SKM-1 (cell line): ENCODE measurements around the gene ACKR2.

Experiments used
- DNase-seq: peaks from one replicate; lab custom pipeline; 2025; ENCODE audit not compliant: unreplicated experiment; lab: John Stamatoyannopoulos, UW

Gene ACKR2

GRCh38 chr3:42884324-42884723 is 75.1 kb downstream of the ACKR2 start:
- no peak for DNase-seq

- DNase-seq: no peak
These were observed 77.1 kb downstream of the ACKR2 start for GRCh38 chr3:42886294-42886822.

GRCh38 chr3:42887084-42887483 is 77.8 kb downstream of the ACKR2 start:
- no peak for DNase-seq

- DNase-seq: no peak
These were observed 81.8 kb downstream of the ACKR2 start for GRCh38 chr3:42891042-42891441.

- no peak for DNase-seq
These were observed 82.9 kb downstream of the ACKR2 start for GRCh38 chr3:42892169-42892568.

- no peak for DNase-seq
These were observed 83.6 kb downstream of the ACKR2 start for GRCh38 chr3:42892807-42893206.

GRCh38 chr3:42894698-42895579 is 85.7 kb downstream of the ACKR2 start:
- no peak for DNase-seq

GRCh38 chr3:42895580-42895868 is 86.3 kb downstream of the ACKR2 start:
- no peak for DNase-seq

- DNase-seq: no peak
These were observed 89.8 kb downstream of the ACKR2 start for GRCh38 chr3:42898896-42899675.

GRCh38 chr3:42900226-42901072 is 91.2 kb downstream of the ACKR2 start:
- DNase-seq: no peak

GRCh38 chr3:42901073-42901415 is 91.8 kb downstream of the ACKR2 start:
- no peak for DNase-seq

GRCh38 chr3:42902257-42902656 is 93.0 kb downstream of the ACKR2 start:
- no peak for DNase-seq

GRCh38 chr3:42904076-42904475 is 94.8 kb downstream of the ACKR2 start:
- no peak for DNase-seq

- no peak for DNase-seq
These were observed 96.5 kb downstream of the ACKR2 start for GRCh38 chr3:42905740-42906069.

- no peak for DNase-seq
These were observed 97.0 kb downstream of the ACKR2 start, which contains the start of gene ZNF662 for GRCh38 chr3:42906070-42906847. TSS of gene ZNF662 (plus strand) at chr3:42906142. CDS start at chr3:42908115, 1,973 bp downstream.

GRCh38 chr3:42906848-42907183 is 97.6 kb downstream of the ACKR2 start:
- no peak for DNase-seq

- DNase-seq: no peak
These were observed 99.4 kb downstream of the ACKR2 start for GRCh38 chr3:42908675-42909074.

GRCh38 chr3:42911551-42911950 is 102.3 kb downstream of the ACKR2 start:
- no peak for DNase-seq

GRCh38 chr3:42914771-42915515 is 105.7 kb downstream of the ACKR2 start:
- no peak for DNase-seq
